ENCODE data around the gene METTL13. TPM values are rescaled to one million over a fixed set of nuclear protein-coding genes. Genes with fewer than 3 reads are reported as not detected.
A peak's percentile ranks its signal among the peaks of the same experiment; 100 is the strongest.

Gene METTL13
- total RNA-seq, 4 donors from 2014 or later: 19.9 to 23.8 (median 22.7) TPM

- Histone ChIP-seq H3K4me3 (replicated peaks in 1 of 3) (peak overlapping the region in 1 of 3 donors; percentile 88), H3K27me3 (no peaks in the 10 kb centered on the region), H3K36me3 (peaks cover 4 to 9% of the 10 kb centered on the region in 2 donors), H3K27ac (peak overlapping the region in 2 of 3 donors; percentile 15 to 93), H3K9me3 (no peaks in the 10 kb centered on the region), H3K4me1 (peaks cover 25 to 28% of the 10 kb centered on the region in 2 donors)
- WGBS, 2 donors: 57 to 62% methylated on average over 2 of the region's 2 CpGs
- DNase-seq: no peak
- TF ChIP-seq CTCF (IDR thresholded peaks at IDR 0.05): no peak
- TF ChIP-seq POLR2A (IDR thresholded peaks at IDR 0.05): no peak
- intact Hi-C loops (cut with DNase I): no loop called here
These were observed 41.0 kb upstream of the METTL13 start for GRCh38 chr1:171740356-171740863.

- H3K9me3 ChIP-seq: no peaks in the 10 kb centered on the region
- H3K36me3 ChIP-seq: peaks cover 2 to 9% of the 10 kb centered on the region in 2 donors
- peak; percentile 51 to 53 for DNase-seq
- H3K27ac ChIP-seq: peak overlapping the region; percentile 93 to 98 (median 98)
- H3K4me3 ChIP-seq (replicated peaks in 1 of 3): peak overlapping the region; percentile 44 to 96 (median 88)
- 2 to 3% methylated on average over 28 of the region's 28 CpGs for WGBS, 2 donors
- peaks cover 25 to 28% of the 10 kb centered on the region in 2 donors for H3K4me1 ChIP-seq
- intact Hi-C loops (cut with DNase I): no loop called here
- TF ChIP-seq CTCF (IDR thresholded peaks at IDR 0.05) (peak in 2 of 6 experiments; percentile 8 to 9), POLR2A (IDR thresholded peaks at IDR 0.05) (no peak)
- no peaks in the 10 kb centered on the region for H3K27me3 ChIP-seq
These were observed 40.2 kb upstream of the METTL13 start for GRCh38 chr1:171740987-171741871.

GRCh38 chr1:171741872-171742576 is 39.4 kb upstream of the METTL13 start, which contains the start of gene VAMP4:
Gene VAMP4, minus strand, starts transcription at chr1:171742065. Its CDS starts 3,651 bp downstream, at chr1:171738414.
- intact Hi-C loops (cut with DNase I): no loop called here
- TF ChIP-seq CTCF (IDR thresholded peaks at IDR 0.05) (no peak), POLR2A (IDR thresholded peaks at IDR 0.05) (peak; percentile 28 to 96)

GRCh38 chr1:171742577-171742922 is 38.9 kb upstream of the METTL13 start:
- intact Hi-C loops (cut with DNase I): no loop called here
- peak; percentile 48 to 53 for DNase-seq
- 1% methylated on average over 14 of the region's 14 CpGs for WGBS, 2 donors

More at GRCh38 chr1:171741872-171742576, 39.4 kb upstream of the METTL13 start, which contains the start of gene VAMP4:
- Histone ChIP-seq H3K4me3 (replicated peaks in 1 of 3) (peak within 1 kb of the TSS; percentile 44 to 96 (median 88)), H3K36me3 (peaks cover 0 to 3% of the 10 kb centered on the region in 2 donors), H3K4me1 (peaks cover 25 to 28% of the 10 kb centered on the region in 2 donors), H3K9me3 (no peaks in the 10 kb centered on the region), H3K27me3 (no peaks in the 10 kb centered on the region), H3K27ac (peak within 1 kb of the TSS; percentile 93 to 98 (median 98))
- peak; percentile 90 to 92 for DNase-seq
- WGBS, 2 donors: 0 to 1% methylated on average over 34 to 57 of the region's 57 CpGs

More at GRCh38 chr1:171742577-171742922, 38.9 kb upstream of the METTL13 start:
- Histone ChIP-seq H3K27me3 (no peaks in the 10 kb centered on the region), H3K4me3 (replicated peaks in 1 of 3) (peak overlapping the region in 2 of 3 donors; percentile 88 to 96), H3K36me3 (peaks cover 0 to 3% of the 10 kb centered on the region in 2 donors), H3K9me3 (no peaks in the 10 kb centered on the region), H3K4me1 (peaks cover 25 to 28% of the 10 kb centered on the region in 2 donors), H3K27ac (peak overlapping the region; percentile 93 to 98 (median 98))
- no peak for TF ChIP-seq CTCF (IDR thresholded peaks at IDR 0.05)
- no peak for TF ChIP-seq POLR2A (IDR thresholded peaks at IDR 0.05)

Data from thyroid gland (tissue), 4 donors.